MV-4-11 (cell line): ENCODE measurements around the gene NUPR1.
A peak's percentile ranks its signal among the peaks of the same experiment; 100 is the strongest.
"Not testable (repeated sequence)": the region's sequence is repeated elsewhere in the genome, so short reads cannot be mapped to it uniquely, and the experiment has no call there.

Experiments used
- DNase-seq: peaks from one replicate; lab custom pipeline; 2025; lab: John Stamatoyannopoulos, UW

The NUPR1 gene

GRCh38 chr16:28554634-28555423, 16.1 kb upstream of the NUPR1 start:
- DNase-seq = no peak

- DNase-seq = peak; percentile 93
These were observed 15.2 kb upstream of the NUPR1 start, which contains the start of gene SGF29 for GRCh38 chr16:28553776-28554633. SGF29 (plus strand) TSS chr16:28553920; CDS start chr16:28581070, 27,150 bp downstream.

- peak; percentile 75 for DNase-seq
These were observed 10.6 kb upstream of the NUPR1 start for GRCh38 chr16:28549301-28549899.

GRCh38 chr16:28548306-28548802, 9.6 kb upstream of the NUPR1 start:
- no peak for DNase-seq

GRCh38 chr16:28546626-28547025, 7.9 kb upstream of the NUPR1 start:
- DNase-seq = no peak

- not testable (repeated sequence) for DNase-seq
These were observed 7.2 kb upstream of the NUPR1 start for GRCh38 chr16:28545964-28546363.

GRCh38 chr16:28544998-28545397, 6.2 kb upstream of the NUPR1 start:
- no peak for DNase-seq

- DNase-seq = peak; percentile 91
These were observed 4.3 kb upstream of the NUPR1 start for GRCh38 chr16:28543072-28543471.

- DNase-seq = no peak
These were observed 3.9 kb upstream of the NUPR1 start for GRCh38 chr16:28542646-28543045.

GRCh38 chr16:28540346-28540745, 1.6 kb upstream of the NUPR1 start:
- no peak for DNase-seq

- DNase-seq = no peak
These were observed 626 bp downstream of the NUPR1 start for GRCh38 chr16:28537964-28538732.

- DNase-seq = no peak
These were observed 1.7 kb downstream of the NUPR1 start for GRCh38 chr16:28537076-28537475.

- peak; percentile 99 for DNase-seq
These were observed 4.0 kb downstream of the NUPR1 start for GRCh38 chr16:28534542-28535373.

GRCh38 chr16:28532940-28533647, 5.7 kb downstream of the NUPR1 start:
- DNase-seq = no peak

GRCh38 chr16:28531777-28532744, 6.7 kb downstream of the NUPR1 start:
- DNase-seq = no peak

- no peak for DNase-seq
These were observed 9.7 kb downstream of the NUPR1 start for GRCh38 chr16:28529124-28529523.

GRCh38 chr16:28528463-28528867, 10.3 kb downstream of the NUPR1 start:
- no peak for DNase-seq

GRCh38 chr16:28527985-28528384, 10.8 kb downstream of the NUPR1 start:
- no peak for DNase-seq
